NK-92 treated with Interleukin-12 subunit alpha and Interleukin-12 subunit beta, amount 100 ng/mL, for 24 hours (cell line): ENCODE measurements around the gene ATOH8.

Experiments
- DNase-seq: peaks from one replicate; lab custom pipeline; 2025; lab: John Stamatoyannopoulos, UW

Gene ATOH8

DNA sequence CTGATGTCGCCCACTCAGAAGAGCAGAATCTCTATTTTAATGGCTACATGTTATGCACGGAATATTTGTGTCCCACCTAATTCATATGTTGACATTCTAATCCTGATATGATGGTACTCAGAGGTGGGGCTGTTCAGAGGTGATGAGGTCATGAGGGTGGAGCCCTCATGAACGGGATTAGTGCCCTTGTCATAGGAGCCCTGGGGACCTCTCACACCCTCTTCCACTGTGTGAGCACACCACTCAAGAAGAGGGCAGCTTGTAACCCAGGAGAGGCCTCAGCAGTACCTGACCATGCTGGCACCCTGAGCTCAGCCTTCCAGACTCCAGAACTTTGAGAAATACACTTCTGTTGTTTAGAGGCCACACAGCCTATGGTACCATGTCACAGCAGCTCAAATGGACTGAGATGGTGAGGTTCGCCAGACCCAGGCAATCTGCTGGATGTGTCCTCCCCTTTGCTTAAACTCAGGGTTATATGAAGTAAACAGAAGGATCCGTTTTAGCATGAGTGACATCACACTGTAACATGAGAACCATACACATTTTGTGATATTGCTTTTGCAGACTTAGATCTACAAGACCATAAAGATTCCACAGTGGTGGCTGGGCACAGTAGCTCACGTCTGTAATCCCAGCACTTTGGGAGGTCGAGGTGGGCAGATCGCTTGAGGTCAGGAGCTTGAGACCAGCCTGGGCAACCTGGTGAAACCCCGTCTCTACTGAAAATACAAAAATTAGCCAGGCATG is 48.7 kb downstream of the ATOH8 start:
- no peak for DNase-seq

GRCh38 chr2:85803704-85804425 is 50.1 kb downstream of the ATOH8 start:
- no peak for DNase-seq

DNA sequence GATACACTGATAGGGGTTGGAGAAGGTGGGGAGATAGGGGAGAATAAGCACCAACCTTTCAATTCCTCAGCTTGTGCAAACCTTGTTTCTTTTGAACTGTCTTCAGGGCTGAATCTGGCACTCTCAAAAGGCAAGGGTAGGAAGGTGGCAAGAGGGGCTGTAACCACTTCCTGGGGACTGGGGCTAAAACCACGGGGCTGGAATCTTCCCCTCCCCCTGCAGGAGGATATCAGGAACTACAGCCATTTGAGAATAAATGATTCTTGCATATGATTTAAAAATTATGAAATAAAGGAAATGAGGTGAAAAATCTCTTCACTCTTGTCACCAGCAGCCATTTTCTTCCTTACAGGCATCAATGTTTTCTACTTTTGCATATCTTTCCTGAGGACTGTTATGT is 50.8 kb downstream of the ATOH8 start:
- peak; percentile 55 for DNase-seq

DNA sequence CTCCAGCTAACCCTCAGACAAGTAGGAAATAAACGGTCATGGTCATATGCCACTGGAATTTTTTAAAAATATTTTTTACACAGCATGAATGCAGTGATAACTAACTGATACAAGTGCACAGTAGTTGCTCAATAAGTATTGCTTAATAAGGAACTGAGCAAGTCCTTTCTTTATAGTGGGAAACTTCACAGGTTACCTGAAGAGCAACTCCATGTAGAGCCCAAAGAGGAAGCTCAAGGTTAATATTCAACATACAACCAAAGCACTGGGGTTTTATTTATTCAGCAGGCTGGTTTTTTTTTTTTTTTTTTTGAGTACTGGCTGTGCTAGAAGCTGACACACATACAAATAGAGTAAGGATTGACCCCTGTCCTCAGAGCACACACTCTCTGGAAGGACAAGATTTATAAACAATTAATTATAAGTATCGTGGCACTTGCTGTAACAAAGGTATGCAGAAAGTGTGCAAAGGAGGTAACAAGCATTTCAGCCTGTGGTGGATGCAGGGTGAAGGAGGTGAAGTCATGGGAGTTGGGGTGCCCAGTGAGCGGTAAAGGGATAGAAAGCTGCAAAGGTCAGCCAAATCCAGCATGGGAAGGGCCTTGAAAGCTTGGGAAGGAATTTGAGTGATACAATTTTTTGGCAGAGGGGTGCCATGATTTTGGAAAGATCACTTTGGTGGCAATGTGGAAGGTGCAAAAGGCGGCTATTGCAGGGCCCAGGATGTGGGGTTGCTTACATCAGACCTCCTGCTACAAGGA is 52.7 kb downstream of the ATOH8 start:
- no peak for DNase-seq

- DNase-seq: no peak
These were observed 54.0 kb downstream of the ATOH8 start for GRCh38 chr2:85807756-85808155.

- no peak for DNase-seq
These were observed 56.8 kb downstream of the ATOH8 start for GRCh38 chr2:85810371-85811179.

- DNase-seq: no peak
These were observed 57.6 kb downstream of the ATOH8 start for GRCh38 chr2:85811180-85812093.

DNA sequence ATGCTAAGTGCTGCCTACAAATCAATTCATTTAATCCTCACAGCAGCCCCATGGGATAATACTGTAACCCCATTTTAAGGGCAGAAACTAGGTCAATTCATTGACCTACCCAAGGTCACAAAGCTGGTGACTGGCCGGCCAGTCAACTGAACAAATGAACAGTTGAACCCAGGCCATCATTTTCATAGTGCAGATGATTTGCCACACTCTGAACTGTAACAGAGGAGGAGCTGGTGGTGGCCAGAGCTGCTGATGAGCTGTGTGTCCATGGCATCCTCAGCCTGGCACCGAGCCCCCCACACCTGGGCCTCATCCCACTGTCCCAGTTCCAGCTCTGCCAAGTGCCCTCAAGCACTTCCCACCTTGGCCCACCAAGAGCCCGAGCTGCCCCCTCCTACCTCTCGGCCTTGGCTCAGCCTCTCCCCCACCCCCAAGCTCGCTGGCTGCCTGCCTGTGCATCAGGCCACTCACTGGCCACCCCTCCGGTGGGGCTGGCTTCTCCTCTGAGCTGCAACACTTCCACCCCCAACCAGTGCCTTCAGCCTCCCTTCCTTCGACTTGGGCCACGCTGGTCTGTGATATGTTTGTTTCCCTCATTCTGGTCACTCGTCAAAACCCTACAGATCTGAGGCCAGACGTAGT is 58.4 kb downstream of the ATOH8 start:
- no peak for DNase-seq

DNA sequence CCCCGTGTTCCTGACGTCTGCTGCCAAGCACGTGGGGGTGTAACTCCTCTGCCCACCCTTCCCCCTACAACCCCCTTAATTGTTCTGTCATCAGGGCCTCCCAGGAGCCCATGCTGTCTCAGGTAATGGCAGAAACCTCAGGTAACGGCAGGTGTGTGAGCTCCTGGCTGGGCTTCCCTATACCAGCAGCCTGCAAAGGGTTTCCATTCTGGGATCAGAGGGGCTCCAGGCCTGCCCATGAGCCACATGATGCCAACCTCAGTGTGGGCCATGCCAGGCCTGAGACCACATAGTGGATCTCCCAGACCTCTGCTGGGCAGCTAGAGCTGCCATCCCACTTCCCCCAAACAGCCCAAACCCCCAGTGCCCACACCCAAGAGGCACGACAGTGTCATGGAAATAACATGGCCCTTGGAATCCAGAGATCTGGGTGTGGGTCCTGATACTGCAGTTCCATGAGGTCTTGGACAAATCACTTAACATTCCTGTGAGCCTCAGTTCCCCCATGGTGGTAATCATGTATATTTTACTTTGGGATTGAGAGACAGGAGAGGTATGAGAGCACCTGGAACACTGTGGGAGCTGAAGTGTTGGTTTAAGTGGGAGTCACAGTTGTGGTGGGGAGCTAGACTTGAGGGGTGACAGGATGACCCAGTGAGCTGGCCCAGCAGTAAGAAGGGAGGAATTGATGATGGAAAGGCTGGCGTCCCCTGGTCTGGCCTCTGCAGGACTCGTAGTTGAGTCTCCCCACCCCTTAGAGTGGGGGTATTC is 59.6 kb downstream of the ATOH8 start:
- no peak for DNase-seq

DNA sequence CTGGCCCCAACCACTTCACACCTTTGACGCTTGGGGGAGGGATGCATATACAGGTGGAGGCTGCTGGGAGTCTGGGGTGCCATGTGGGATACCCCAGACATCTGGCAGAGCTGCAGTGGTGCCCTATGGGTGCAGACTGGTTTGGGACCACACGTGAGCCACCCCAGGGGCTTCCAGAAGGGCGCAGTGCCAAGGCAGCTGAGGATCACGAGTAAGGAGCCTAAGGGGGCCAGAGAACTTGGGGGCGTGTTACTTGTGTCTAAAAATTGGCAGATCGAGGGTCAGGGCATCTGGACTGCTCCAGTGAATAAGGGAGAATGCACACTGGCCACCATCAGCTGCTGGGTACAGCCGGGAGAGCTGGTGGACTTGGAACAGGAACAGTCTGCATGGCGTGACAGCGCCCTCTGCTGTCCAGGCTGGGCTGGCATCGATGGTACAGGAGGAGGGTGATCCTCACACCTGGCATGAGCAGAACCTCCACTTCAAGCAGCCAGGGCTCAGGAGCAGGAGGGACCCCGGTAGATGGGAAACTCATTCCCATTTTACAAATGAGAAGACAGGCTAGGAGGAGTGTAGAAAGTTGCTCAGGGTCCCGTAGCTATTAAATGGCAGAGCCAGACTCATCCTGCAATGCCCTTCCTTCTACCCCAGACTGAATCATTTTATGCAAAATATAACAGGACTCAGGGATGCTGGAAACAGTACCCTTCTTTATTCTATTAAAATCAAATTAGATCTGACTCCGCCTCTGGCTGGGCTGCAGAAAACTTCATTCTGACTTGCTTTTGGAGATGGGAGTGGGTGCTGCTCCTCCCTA is 60.4 kb downstream of the ATOH8 start:
- DNase-seq: peak; percentile 75

GRCh38 chr2:85814802-85815550 is 61.2 kb downstream of the ATOH8 start:
- DNase-seq: no peak

- DNase-seq: no peak
These were observed 66.2 kb downstream of the ATOH8 start for GRCh38 chr2:85819811-85820510.

GRCh38 chr2:85822766-85823165 is 69.0 kb downstream of the ATOH8 start:
- DNase-seq: no peak

DNA sequence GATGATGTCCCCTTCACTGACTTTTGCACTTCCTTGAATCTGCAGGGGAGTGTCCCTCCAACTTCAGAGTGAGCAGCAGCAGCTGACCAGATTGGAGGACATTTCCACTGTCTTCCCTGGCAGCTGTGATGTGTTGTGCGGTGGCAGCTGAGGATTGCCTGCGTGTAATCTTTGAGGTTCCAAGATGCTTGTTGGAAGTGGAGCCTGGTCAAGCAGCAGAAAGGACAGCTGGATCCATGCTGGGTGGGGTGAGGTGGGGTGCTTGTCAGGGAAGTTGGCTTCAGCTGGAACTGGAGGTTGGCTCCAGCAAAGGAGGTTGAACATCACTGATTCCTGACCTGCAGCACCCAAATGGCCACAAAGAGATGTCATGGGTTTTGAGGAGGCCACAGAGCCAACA is 70.2 kb downstream of the ATOH8 start:
- no peak for DNase-seq

DNA sequence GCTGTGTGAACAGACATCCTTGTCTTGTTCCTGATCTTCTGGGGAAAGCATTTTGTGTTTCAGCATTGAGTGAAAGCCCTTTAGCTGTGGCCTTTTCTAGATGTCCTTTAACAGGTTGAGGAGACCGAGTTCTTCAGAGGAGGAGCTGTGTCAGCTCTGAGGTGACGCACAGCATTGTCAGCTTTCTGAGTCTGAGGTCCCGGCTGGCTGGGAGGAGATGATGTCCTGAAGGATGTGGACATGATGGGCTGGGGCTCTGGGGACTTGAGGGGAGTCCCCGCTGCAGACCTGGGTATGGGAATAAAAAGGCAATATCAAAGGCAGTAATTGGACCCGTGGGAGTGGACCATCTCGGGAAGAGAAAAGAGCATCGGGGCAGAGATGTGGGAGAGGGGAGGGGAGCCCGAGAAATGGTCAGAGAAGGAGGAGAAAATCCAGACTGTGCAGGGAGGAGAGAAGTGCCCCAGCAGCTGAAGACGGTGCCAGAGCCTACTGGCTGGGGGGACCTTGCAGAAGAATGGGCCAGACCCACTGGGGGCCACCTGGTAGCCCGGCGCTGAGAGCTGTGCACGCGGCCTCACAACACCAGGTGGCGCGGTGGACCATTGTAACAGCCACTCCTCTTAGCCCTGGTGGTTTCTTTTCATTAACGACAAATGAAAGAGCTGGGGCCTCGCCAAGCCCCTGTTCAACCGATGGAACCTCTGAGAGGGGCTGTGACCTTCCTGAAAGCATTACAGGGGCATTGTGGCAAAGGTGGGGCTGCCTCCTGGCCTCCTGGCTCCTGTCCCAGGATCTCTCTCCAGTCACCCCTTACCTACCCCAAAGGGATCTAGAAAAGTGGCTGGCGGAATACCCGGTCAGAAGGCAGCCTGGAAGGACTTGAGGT is 73.4 kb downstream of the ATOH8 start:
- DNase-seq: peak; percentile 59

- no peak for DNase-seq
These were observed 74.2 kb downstream of the ATOH8 start for GRCh38 chr2:85827879-85828569.
